GOT3 (cell line): Measurements from ENCODE around the gene WWOX.

Source experiments
- DNase-seq: peaks from one replicate; lab custom pipeline; 2025; ENCODE audit warnings: mixed read lengths; lab: John Stamatoyannopoulos, UW

WWOX gene

GRCh38 chr16:78800523-78800922 lies 701.1 kb downstream of the WWOX start:
- DNase-seq = no peak

- no peak for DNase-seq
Measured at GRCh38 chr16:78804058-78804735, 704.7 kb downstream of the WWOX start.

DNA sequence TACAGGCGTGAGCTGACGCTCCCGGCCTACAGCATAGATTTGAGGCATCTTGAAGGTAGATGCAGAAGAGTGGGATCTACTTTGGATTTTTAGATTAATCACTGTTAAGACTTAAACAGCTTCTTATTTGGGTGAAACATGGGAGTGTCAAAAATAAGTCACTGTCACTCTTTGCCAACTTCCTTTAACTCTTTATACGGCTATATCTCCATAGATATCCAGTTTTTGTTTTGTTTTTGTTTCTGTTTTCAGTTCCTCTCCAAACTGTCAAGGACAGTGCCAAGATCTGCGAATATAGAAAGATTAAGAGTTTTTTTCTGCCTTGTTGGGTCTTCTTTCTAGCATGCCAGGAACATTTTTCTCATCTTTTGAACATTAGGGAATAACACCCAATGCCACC lies 706.1 kb downstream of the WWOX start:
- no peak for DNase-seq

GRCh38 chr16:78811247-78811646 lies 711.8 kb downstream of the WWOX start:
- no peak for DNase-seq

GRCh38 chr16:78812582-78812981 lies 713.1 kb downstream of the WWOX start:
- DNase-seq = no peak

DNA sequence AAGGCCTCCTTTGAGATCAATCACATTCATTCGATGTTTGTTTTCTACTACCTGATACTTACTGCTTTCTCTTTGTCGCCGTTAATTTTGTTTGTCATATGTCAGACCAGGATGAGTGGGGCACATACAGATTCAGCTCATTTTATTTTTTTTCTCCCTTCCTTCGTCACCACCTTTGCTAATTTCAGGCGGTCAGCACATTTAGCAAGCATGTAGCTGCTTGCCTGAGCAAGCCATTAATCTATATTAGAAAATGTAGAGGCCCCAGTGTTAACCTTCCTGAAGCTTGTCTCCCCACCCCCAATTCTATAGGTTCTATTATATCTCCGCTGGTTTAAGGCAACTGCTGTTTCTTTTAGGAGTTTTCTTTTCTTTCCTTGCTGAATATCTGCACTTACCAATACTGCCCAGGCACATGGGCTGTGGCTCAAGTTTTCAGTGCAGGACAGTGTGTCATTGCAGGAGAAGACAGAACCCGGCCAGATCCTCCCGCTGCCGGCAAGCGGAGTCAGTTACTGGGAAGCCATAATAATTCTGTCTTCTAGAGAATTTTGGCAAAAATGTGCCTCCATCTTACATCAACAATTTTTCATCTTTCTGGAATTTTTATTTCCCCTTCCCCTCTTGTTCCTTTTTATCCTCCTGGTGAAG lies 714.3 kb downstream of the WWOX start:
- DNase-seq = no peak

DNA sequence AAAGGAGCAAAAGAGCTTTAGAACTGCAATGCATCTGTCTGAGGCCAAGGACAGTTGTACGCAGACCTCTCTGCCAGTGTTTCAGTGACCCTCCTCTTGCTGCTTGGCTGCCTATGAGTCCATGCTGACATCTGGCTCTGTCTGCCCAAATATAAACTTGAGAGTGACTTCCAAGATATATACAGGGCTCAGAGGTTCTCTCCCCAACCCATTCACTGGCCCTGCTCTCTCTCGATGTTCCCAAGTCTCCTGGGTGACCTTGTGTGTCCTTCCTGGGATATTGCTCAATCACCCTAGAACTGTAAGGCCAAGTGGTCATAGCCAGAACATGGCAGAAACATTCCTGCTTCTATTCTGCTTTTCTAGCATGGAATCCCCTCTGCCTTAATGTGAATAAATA lies 716.3 kb downstream of the WWOX start:
- DNase-seq = no peak

DNA sequence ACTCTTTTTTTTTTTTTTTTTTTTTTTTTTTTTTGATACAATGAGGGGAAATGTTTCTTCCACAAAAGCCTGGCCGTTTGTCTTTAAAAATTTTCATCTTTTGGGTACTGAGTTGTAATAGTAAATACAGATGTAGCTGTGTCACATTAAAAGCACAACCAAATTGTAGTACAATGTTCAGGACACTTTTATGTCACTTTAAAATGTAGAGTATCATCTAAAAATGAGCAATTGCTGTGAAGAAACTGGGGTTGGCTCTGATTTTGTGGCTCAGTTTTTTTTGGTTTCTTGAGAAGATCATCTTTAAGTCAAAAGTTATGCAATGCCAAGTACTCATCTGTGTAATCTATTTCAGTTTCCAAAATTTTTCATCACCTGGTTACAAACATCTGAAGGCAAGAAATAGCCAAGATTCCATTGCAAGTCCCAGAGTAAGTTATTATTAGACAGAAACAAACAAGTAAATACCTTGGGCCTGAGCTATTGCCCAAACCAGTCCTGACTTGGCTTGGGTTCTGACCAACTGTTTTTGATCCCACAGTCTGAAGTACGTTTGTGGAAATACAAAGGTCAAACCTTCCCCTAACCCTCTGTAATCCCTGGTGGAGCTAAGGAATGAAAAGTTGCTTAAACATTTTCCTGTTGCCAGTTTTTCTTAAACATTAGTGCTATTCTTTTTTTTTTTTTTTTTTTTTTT lies 717.2 kb downstream of the WWOX start:
- no peak for DNase-seq

DNA sequence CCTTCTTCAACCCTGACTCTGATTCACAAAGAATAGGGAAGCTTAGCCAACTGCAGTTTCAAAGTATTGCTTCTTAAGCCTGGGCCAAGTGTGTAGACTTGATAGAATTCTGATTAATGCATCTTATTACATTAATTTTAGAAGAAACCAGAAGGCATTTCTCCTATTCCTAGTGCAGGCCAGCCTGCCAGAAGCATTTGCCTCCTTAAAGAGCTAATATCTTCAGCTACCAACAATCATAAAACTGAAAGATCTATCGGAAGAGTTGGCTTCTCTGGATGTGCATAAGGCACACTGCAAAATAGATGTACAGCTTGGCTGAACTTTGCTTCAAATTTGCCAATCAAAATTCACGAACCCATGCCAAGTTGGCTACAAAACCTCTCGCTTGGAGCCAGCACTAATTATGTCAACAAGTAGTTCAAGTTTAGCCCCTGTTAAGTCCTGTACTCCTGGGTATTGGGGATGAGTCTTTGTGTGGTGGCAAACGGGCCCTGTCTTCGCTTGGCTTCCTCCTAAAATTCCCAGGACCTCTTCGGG lies 717.8 kb downstream of the WWOX start:
- DNase-seq = no peak

- no peak for DNase-seq
Measured at GRCh38 chr16:78821335-78821734, 721.9 kb downstream of the WWOX start.

GRCh38 chr16:78822509-78822908 lies 723.1 kb downstream of the WWOX start:
- DNase-seq = no peak

- DNase-seq = no peak
Measured at GRCh38 chr16:78823027-78823426, 723.6 kb downstream of the WWOX start.

GRCh38 chr16:78829280-78829679 lies 729.8 kb downstream of the WWOX start:
- no peak for DNase-seq

GRCh38 chr16:78830599-78830998 lies 731.1 kb downstream of the WWOX start:
- no peak for DNase-seq

- DNase-seq = no peak
Measured at GRCh38 chr16:78832100-78832499, 732.6 kb downstream of the WWOX start.

DNA sequence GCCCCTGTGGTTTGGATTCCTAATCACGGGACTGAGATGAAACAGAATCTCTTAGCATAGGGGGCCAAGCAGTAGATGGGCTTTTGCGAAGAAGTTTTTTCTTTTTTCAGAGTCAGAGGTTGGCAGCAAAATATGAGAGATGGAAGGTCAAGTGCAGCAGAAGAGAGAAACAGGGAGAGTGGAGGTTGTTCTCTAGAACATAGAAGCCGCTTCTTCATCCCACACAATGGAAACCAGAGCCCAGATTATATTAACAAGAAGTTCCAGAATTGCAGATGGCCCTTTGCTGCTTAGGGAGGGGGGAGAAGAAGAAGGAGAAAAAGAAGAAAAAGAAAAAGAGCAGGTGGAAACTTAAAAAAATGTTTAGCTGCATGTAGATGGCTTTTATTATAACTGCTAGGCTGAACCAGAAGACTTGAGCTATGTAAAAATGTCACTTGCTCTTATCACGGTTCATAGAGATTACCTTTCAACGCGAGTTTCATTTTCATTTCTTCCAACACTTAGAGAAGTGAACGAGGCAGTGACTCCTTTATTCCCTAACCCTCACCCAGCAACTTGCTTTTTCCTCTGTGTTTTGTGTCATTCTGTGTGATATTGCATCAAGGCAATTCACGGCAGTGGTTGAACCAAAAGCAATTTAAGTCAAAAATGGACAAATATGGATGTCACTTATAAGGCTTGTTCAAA lies 737.5 kb downstream of the WWOX start:
- no peak for DNase-seq

- DNase-seq = no peak
Measured at GRCh38 chr16:78837706-78838105, 738.3 kb downstream of the WWOX start.

- no peak for DNase-seq
Measured at GRCh38 chr16:78838276-78838675, 738.8 kb downstream of the WWOX start.

- DNase-seq = no peak
Measured at GRCh38 chr16:78842950-78843349, 743.5 kb downstream of the WWOX start.

GRCh38 chr16:78843978-78844377 lies 744.5 kb downstream of the WWOX start:
- no peak for DNase-seq

- DNase-seq = no peak
Measured at GRCh38 chr16:78844682-78845081, 745.2 kb downstream of the WWOX start.

DNA sequence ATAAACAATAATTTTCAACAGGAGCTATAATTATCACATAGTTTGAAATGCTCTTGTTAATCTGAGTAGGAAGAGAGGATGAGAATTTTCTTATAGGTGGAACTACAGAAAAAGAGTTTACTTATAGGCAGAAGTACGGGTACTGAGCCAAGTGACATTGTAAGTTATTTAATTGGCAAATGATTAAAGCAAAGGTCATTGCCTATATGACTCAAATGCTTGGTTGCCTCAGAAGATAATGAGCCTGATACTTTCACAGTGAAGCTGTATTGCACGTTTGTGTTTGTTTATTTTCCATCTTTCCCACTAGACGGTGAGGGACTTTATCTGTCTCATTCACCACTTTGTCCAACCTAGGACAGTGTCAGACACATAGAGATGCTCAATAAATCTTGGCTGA lies 751.8 kb downstream of the WWOX start:
- no peak for DNase-seq
